AG09319 (cell line): ENCODE measurements around the gene EDRF1.

Experiments used
- DNase-seq: peaks from one replicate; pipeline ENCODE4 v3.0.0-alpha.2; 2010; ENCODE audit warnings: low read depth; ENCODE audit errors: extremely low read depth
- CTCF ChIP-seq: IDR thresholded peaks from 2 replicates; pipeline ENCODE4 v1.5.1; 2011; ENCODE audit warnings: low read depth, mild to moderate bottlenecking, inconsistent platforms, low read length, moderate library complexity

EDRF1 gene

DNA sequence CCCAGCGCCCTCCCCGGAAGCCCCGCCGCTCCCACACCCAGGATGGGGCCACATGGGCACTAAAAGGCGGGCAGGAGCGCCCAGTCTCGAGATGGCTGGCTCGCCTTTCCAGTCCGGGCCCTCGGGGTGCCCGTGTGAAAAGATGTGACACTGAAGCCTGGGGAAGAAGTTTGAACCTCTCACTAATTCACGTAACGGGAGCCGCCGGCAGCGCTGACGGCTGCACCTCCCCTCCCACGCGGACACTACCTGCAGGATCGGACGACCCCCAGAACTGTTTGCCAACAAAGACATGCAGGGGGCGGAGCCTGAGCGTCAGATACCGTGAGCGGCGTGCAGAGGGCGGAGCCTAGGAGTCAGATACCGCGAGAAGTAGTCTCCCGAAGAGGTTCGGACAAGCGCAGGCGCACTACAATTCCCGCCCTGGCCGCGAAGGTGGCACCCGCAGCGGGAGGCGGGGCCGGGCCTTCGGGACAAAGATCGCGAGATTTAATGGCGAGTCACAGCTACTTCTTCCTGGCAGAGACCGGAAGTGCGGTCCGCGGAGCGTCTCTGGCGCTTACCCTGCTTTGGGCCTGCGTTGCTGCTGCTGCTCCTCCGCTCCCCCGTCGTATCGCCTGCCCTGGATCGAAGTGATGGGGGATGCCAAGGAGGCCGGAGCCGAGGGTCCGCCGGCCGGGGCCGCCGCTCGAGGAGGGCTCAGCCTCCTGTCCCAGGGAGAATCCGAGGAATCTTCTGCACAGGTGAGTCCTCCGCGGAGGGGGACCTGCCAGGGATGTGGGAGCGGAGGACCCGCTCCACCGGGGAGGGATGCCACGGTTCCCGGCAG lies at the start of gene EDRF1:
TSS of gene EDRF1 (plus strand) at position 537 of the 829 bp plus-strand sequence. CDS start at position 636, 99 bp downstream.
- peak; percentile 97 for DNase-seq
- no peak for TF ChIP-seq CTCF

- no peak for TF ChIP-seq CTCF
Measured at GRCh38 chr10:125672884-125673283, 46.6 kb upstream of the EDRF1 start.

DNA sequence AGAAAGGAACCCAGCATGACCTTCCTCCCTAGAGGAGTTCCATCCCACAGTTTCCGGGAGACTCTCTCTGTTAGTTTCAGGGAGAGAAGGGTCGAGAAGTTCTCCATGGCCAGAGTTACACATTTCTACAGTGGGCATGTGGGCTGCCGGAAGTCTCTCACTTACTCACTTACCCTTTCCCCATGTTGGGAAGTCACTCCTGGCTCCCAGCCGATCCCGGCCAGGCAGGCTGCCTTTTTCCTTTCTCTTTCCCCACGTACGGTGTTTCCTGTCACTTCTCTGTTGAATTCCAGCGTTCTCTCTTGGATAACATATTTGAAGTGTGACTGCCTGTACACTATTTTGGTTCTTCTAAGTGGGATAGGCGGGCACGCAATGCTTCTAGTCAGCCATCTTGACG lies 40.1 kb upstream of the EDRF1 start:
- DNase-seq = no peak
- no peak for TF ChIP-seq CTCF

More at GRCh38 chr10:125672884-125673283, 46.6 kb upstream of the EDRF1 start:
- DNase-seq = no peak

- no peak for DNase-seq
- no peak for TF ChIP-seq CTCF
Measured at GRCh38 chr10:125683063-125683462, 36.4 kb upstream of the EDRF1 start, which contains the start of gene TEX36. TSS of gene TEX36 (minus strand) at chr10:125683163. CDS start at chr10:125682989, 174 bp downstream.

GRCh38 chr10:125683821-125684220 lies 35.7 kb upstream of the EDRF1 start:
- TF ChIP-seq CTCF = no peak
- DNase-seq = no peak

- no peak for TF ChIP-seq CTCF
- no peak for DNase-seq
Measured at GRCh38 chr10:125684581-125684980, 34.9 kb upstream of the EDRF1 start.

GRCh38 chr10:125687507-125688185 lies 31.9 kb upstream of the EDRF1 start:
- DNase-seq = no peak
- no peak for TF ChIP-seq CTCF
